ENCODE results near the gene LDLRAD1.

The LDLRAD1 gene

DNA sequence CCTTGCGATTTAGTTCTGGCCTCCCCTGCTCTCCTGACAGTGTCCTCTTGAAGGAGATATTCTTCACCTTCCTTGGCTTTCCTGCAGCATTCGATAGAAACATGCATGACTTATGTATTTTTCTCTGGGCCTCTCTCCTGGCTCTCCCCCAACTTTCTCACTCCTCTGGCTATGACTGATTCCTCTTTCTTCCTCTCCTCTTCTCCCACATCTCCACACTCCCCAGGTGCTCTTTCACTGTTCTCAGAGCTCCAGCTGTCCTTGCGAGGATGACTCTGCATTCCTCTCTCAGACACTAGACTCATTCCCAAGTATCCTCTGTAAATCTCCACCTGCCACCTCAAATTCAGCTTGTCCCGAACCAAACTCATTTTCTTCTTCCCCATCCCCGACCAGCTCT is 53.9 kb downstream of the LDLRAD1 start:
- Histone ChIP-seq H3K9me3 (ENCODE audit: control insufficient read depth, insufficient read depth, low read depth, low read length) (no peaks in the 10 kb centered on the region), H3K4me1 (ENCODE audit: control insufficient read depth, insufficient read depth, low read length) (peaks cover 5% of the 10 kb centered on the region; the same call in 1 of the 2 replicates), H3K4me3 (ENCODE audit: low read depth, low read length) (no peak overlapping the region), H3K36me3 (ENCODE audit: control insufficient read depth in 2 of 2, insufficient read depth in 1 of 2, low read length in 2 of 2) (peaks cover 29 to 91% of the 10 kb centered on the region in 2 experiments), H3K27ac (ENCODE audit: extremely low read depth, low read depth, low read length) (no peak overlapping the region)
- ChIA-PET CTCF (interaction anchor here (0.6 to 1.2 kb wide), 4 partner anchors 14 to 697 kb away, joined by 3 to 5 read pairs (median 4); no protein-coding TSS in a partner anchor), POLR2A (interaction anchor here (0.6 kb wide), 2 partner anchors 21 to 87 kb away, joined by 3 to 5 read pairs; no protein-coding TSS in a partner anchor)
- TF ChIP-seq, protein P1, sequence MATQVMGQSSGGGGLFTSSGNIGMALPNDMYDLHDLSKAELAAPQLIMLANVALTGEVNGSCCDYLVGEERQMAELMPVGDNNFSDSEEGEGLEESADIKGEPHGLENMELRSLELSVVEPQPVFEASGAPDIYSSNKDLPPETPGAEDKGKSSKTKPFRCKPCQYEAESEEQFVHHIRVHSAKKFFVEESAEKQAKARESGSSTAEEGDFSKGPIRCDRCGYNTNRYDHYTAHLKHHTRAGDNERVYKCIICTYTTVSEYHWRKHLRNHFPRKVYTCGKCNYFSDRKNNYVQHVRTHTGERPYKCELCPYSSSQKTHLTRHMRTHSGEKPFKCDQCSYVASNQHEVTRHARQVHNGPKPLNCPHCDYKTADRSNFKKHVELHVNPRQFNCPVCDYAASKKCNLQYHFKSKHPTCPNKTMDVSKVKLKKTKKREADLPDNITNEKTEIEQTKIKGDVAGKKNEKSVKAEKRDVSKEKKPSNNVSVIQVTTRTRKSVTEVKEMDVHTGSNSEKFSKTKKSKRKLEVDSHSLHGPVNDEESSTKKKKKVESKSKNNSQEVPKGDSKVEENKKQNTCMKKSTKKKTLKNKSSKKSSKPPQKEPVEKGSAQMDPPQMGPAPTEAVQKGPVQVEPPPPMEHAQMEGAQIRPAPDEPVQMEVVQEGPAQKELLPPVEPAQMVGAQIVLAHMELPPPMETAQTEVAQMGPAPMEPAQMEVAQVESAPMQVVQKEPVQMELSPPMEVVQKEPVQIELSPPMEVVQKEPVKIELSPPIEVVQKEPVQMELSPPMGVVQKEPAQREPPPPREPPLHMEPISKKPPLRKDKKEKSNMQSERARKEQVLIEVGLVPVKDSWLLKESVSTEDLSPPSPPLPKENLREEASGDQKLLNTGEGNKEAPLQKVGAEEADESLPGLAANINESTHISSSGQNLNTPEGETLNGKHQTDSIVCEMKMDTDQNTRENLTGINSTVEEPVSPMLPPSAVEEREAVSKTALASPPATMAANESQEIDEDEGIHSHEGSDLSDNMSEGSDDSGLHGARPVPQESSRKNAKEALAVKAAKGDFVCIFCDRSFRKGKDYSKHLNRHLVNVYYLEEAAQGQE (tag by site-specific recombination; IDR thresholded peaks at IDR 0.05): no peak
- no peak for TF ChIP-seq ZNF138 (tag by site-specific recombination; IDR thresholded peaks at IDR 0.05; ENCODE audit: borderline replicate concordance)
- TF ChIP-seq ZNF791 (tag by site-specific recombination; IDR thresholded peaks at IDR 0.05): no peak
- TF ChIP-seq, protein P2, sequence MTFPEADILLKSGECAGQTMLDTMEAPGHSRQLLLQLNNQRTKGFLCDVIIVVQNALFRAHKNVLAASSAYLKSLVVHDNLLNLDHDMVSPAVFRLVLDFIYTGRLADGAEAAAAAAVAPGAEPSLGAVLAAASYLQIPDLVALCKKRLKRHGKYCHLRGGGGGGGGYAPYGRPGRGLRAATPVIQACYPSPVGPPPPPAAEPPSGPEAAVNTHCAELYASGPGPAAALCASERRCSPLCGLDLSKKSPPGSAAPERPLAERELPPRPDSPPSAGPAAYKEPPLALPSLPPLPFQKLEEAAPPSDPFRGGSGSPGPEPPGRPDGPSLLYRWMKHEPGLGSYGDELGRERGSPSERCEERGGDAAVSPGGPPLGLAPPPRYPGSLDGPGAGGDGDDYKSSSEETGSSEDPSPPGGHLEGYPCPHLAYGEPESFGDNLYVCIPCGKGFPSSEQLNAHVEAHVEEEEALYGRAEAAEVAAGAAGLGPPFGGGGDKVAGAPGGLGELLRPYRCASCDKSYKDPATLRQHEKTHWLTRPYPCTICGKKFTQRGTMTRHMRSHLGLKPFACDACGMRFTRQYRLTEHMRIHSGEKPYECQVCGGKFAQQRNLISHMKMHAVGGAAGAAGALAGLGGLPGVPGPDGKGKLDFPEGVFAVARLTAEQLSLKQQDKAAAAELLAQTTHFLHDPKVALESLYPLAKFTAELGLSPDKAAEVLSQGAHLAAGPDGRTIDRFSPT (tag by site-specific recombination; IDR thresholded peaks at IDR 0.05): no peak
- TF ChIP-seq EGR2 (tag by site-specific recombination; IDR thresholded peaks at IDR 0.05; ENCODE audit: low read depth): no peak
- no peak for TF ChIP-seq ZBTB48 (tag by site-specific recombination; IDR thresholded peaks at IDR 0.05)
- TF ChIP-seq GLIS2 (tag by site-specific recombination; IDR thresholded peaks at IDR 0.05): no peak
- no peak for TF ChIP-seq ZBTB20 (tag by site-specific recombination; IDR thresholded peaks at IDR 0.05)
- TF ChIP-seq ZNF610 (tag by site-specific recombination; IDR thresholded peaks at IDR 0.05; ENCODE audit: borderline replicate concordance): no peak

DNA sequence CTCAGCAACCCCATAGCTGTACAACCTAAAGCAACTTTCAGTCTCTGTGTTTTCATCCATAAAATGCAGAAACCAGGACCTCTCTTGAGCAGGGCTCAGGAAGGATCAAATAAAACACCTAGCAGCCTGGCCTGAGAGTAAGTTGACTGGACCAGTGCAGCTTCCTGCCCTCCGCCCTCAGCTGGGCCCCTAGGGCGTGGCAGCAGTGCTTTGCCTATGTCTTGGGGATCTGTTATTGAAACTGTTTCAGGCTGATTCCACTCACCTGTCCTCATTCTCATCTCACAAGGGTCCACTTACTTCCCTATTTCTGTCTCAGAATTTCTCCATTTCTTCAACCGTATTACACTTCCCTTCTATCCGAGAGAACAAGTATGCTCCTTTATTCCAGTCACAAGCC is 54.5 kb downstream of the LDLRAD1 start:
- Histone ChIP-seq H3K9me3 (ENCODE audit: control insufficient read depth, insufficient read depth, low read depth, low read length) (no peaks in the 10 kb centered on the region), H3K36me3 (ENCODE audit: control insufficient read depth in 2 of 2, insufficient read depth in 1 of 2, low read length in 2 of 2) (peaks cover 23 to 90% of the 10 kb centered on the region in 2 experiments), H3K4me1 (ENCODE audit: control insufficient read depth, insufficient read depth, low read length) (peaks cover 5% of the 10 kb centered on the region; the same call in 1 of the 2 replicates), H3K4me3 (ENCODE audit: low read depth, low read length) (no peak overlapping the region), H3K27ac (ENCODE audit: extremely low read depth, low read depth, low read length) (no peak overlapping the region)
- TF ChIP-seq ZBTB8A (tag by site-specific recombination; IDR thresholded peaks at IDR 0.05): no peak
- TF ChIP-seq MZF1 (tag by site-specific recombination; IDR thresholded peaks at IDR 0.05; ENCODE audit: borderline replicate concordance): no peak
- TF ChIP-seq ZNF544 (tag by site-specific recombination; IDR thresholded peaks at IDR 0.05): no peak
- no peak for TF ChIP-seq ZNF837 (tag by site-specific recombination; IDR thresholded peaks at IDR 0.05)
- TF ChIP-seq, protein P3, sequence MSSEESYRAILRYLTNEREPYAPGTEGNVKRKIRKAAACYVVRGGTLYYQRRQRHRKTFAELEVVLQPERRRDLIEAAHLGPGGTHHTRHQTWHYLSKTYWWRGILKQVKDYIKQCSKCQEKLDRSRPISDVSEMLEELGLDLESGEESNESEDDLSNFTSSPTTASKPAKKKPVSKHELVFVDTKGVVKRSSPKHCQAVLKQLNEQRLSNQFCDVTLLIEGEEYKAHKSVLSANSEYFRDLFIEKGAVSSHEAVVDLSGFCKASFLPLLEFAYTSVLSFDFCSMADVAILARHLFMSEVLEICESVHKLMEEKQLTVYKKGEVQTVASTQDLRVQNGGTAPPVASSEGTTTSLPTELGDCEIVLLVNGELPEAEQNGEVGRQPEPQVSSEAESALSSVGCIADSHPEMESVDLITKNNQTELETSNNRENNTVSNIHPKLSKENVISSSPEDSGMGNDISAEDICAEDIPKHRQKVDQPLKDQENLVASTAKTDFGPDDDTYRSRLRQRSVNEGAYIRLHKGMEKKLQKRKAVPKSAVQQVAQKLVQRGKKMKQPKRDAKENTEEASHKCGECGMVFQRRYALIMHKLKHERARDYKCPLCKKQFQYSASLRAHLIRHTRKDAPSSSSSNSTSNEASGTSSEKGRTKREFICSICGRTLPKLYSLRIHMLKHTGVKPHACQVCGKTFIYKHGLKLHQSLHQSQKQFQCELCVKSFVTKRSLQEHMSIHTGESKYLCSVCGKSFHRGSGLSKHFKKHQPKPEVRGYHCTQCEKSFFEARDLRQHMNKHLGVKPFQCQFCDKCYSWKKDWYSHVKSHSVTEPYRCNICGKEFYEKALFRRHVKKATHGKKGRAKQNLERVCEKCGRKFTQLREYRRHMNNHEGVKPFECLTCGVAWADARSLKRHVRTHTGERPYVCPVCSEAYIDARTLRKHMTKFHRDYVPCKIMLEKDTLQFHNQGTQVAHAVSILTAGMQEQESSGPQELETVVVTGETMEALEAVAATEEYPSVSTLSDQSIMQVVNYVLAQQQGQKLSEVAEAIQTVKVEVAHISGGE (tag by site-specific recombination; conservative IDR thresholded peaks at IDR 0.05; ENCODE audit: low read depth): no peak
- TF ChIP-seq ZNF138 (tag by site-specific recombination; IDR thresholded peaks at IDR 0.05; ENCODE audit: borderline replicate concordance): no peak
- TF ChIP-seq ZNF16 (tag by site-specific recombination; IDR thresholded peaks at IDR 0.05; ENCODE audit: low read depth): no peak
- CTCF ChIA-PET: interaction anchor here (0.6 to 1.2 kb wide), 4 partner anchors 16 to 59 kb away, joined by 3 to 5 read pairs (median 4); no protein-coding TSS in a partner anchor
- POLR2A ChIA-PET: interaction anchor here (0.6 kb wide), 2 partner anchors 20 to 88 kb away, joined by 3 to 5 read pairs; no protein-coding TSS in a partner anchor

All from HEK293 (cell line).